NOMO-1 treated with dmso at 0.1 percent for 144 hours (cell line): ENCODE data around the gene ANKRD6.

Experiments
- DNase-seq: peaks from one replicate; lab custom pipeline; 2025; ENCODE audit not compliant: unreplicated experiment; lab: John Stamatoyannopoulos, UW

ANKRD6 gene

GRCh38 chr6:89506716-89507617 lies 74.0 kb downstream of the ANKRD6 start:
- no peak for DNase-seq

- DNase-seq: no peak
These were observed 76.0 kb downstream of the ANKRD6 start for GRCh38 chr6:89508755-89509563.

- no peak for DNase-seq
These were observed 76.9 kb downstream of the ANKRD6 start for GRCh38 chr6:89509777-89510281.

GRCh38 chr6:89510393-89510792 lies 77.4 kb downstream of the ANKRD6 start:
- DNase-seq: no peak

GRCh38 chr6:89518352-89519055 lies 85.6 kb downstream of the ANKRD6 start:
- DNase-seq: no peak

GRCh38 chr6:89520736-89521135 lies 87.8 kb downstream of the ANKRD6 start:
- no peak for DNase-seq

- DNase-seq: no peak
These were observed 89.8 kb downstream of the ANKRD6 start for GRCh38 chr6:89522778-89523177.

- DNase-seq: no peak
These were observed 93.0 kb downstream of the ANKRD6 start for GRCh38 chr6:89525786-89526562.

GRCh38 chr6:89526563-89526869 lies 93.6 kb downstream of the ANKRD6 start:
- no peak for DNase-seq

- no peak for DNase-seq
These were observed 94.7 kb downstream of the ANKRD6 start for GRCh38 chr6:89527634-89528033.

- DNase-seq: no peak
These were observed 95.9 kb downstream of the ANKRD6 start for GRCh38 chr6:89528866-89529265.

- DNase-seq: no peak
These were observed 98.0 kb downstream of the ANKRD6 start for GRCh38 chr6:89530982-89531381.

- no peak for DNase-seq
These were observed 103.3 kb downstream of the ANKRD6 start for GRCh38 chr6:89536231-89536630.

- no peak for DNase-seq
These were observed 106.8 kb downstream of the ANKRD6 start for GRCh38 chr6:89539779-89540178.

GRCh38 chr6:89542081-89542857 lies 109.3 kb downstream of the ANKRD6 start:
- DNase-seq: no peak

- DNase-seq: no peak
These were observed 109.9 kb downstream of the ANKRD6 start for GRCh38 chr6:89542866-89543265.

GRCh38 chr6:89547281-89547680 lies 114.3 kb downstream of the ANKRD6 start:
- no peak for DNase-seq

- no peak for DNase-seq
These were observed 120.5 kb downstream of the ANKRD6 start for GRCh38 chr6:89553431-89553830.

GRCh38 chr6:89554106-89554505 lies 121.2 kb downstream of the ANKRD6 start:
- DNase-seq: no peak

GRCh38 chr6:89555031-89555430 lies 122.1 kb downstream of the ANKRD6 start:
- no peak for DNase-seq
